DMS79 treated with DMSO at 0.1 percent for 48 hours (cell line): ENCODE results near the gene HAAO.

Experiments used
- DNase-seq: peaks from one replicate; lab custom pipeline; 2025; lab: John Stamatoyannopoulos, UW

The HAAO gene

DNA sequence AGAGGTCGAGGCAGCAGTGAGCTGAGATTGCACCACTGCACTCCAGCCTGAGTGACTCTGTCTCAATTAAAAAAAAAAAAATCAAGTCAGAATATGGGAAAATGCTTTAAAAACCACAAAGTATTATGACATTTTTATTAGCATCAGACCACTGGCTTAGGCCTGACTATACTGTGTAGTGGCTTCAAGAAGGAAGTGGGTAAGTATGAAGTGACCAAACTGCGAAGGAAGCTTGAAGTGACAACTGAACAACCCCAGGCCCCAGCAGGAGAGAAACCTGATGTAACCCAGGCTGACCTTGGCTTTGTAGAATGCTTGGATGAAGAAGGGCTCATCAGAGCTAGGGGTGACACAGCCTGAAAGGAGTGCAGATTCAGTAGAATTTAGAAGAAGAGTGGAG is 21.4 kb upstream of the HAAO start:
- no peak for DNase-seq

DNA sequence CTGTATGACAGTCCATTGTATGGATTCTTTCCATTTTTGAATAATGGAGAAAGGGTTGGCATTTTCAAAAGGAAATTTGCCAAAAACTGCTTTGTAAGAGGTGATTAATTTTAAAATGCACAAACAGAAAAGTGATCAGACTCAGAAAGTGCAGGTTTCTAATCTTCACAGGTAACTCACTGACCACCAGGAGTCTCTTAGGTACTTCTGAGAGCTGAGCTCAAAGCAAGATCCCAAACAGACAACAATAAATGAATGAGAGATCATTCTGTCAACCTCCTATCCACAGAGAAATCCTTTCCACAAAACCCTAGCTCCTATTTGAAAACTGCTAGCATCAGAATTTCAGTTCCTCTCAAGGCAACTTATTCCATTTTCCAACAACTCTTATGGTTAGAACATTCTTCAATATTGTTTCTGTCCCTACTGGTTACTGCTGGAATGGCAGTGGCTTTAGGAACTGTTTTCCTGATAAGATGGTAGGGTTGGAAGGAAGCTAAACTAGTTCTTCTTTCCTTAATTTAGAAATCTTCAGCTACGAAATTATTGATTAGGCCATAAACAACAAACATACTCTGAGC is 20.6 kb upstream of the HAAO start:
- no peak for DNase-seq

DNA sequence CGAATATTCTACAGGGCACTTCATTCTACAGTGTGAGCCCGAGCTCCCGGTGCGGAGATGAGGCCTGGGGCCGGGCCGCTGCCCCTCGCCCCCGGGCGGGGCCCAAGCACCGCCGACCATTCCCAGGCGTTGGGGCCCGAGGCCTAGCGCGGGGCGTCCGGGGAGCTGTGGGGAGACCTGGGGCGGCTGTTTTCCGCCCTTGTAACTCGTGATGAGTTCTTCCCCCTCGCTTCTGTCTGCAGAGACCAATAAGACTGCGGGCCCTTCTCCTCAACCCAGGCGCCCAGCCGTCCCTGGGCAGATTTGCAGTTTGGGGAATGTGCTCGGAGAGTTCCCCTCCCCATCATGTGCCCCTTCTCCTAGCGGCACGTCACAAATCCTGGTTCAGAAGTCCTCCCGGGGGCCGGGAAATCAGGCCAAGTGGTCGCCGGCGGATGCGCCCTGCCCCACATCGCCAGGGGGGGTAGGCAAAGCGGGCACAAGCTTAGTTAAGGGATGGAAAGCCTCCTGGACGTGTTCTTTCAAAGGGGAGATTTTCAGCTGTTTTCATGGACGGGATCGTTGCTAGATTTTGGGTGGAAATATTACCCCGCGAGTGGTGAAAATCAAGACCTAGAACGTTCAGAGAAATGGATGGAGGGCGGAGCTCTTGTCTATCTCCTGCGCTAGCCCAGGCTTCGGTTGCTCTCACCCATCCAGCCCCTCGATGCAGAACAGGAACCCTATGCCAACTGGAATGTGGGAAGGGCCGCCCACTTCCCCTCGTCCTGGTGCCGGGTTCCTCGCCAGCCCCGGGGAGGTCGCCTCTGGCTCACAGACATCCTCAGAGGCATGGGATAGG is 18.8 kb upstream of the HAAO start:
- DNase-seq, result peak; percentile 69

DNA sequence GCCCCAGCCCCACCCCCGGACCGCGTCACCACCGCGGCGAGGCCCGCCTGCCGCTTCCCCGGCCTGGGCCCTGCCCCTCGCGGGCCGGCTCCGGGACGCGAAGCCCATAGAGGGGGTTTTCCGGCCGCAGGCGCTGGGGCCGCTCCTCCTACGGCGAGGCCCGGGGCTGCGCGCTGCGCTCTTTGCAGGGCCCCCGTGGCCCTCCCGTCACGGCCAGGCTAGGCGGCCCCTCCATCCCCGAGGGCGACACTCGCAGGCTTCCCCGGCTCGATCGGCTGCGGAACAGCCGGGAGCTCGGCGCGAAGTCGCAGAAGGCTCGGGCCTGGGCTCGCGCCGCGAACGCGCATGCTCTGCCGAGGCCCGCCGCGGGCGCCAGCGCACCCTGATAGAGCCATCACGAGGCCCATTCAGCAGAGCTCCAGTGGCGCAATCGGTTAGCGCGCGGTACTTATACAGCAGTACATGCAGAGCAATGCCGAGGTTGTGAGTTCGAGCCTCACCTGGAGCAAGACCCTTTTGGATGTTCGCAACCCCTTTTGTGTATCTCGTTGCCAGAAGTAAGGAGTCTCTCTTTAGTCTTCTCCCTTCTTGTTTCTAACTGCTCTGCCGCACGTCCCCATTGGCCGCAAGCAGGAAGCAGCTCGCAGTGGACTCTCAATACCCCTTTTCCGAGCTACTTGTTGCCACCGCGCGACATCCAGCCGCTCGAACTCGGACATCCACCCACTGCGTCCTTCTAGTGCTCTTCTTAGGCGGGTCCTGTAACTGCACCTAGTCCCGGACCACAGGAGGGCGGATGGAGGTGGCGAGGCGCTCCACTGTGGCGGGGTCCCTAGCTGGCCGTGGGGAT is 18.0 kb upstream of the HAAO start:
- peak; percentile 90 for DNase-seq

DNA sequence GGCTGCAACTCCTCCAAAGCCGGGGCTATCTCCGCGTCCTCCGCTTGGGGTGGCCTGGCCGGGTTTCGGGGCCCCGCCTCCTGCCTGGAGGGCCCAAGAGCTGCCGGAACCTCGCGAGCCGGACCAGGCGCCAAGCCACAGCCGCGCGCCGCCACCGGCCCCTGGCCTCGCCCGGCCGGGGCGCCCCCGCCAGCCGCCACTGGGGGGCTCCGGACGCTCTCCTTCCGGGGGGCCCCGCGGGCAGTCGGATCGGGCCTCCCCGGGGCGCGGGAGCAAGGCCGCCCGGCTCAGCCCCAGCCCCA is 17.4 kb upstream of the HAAO start:
- DNase-seq, result peak; percentile 67

DNA sequence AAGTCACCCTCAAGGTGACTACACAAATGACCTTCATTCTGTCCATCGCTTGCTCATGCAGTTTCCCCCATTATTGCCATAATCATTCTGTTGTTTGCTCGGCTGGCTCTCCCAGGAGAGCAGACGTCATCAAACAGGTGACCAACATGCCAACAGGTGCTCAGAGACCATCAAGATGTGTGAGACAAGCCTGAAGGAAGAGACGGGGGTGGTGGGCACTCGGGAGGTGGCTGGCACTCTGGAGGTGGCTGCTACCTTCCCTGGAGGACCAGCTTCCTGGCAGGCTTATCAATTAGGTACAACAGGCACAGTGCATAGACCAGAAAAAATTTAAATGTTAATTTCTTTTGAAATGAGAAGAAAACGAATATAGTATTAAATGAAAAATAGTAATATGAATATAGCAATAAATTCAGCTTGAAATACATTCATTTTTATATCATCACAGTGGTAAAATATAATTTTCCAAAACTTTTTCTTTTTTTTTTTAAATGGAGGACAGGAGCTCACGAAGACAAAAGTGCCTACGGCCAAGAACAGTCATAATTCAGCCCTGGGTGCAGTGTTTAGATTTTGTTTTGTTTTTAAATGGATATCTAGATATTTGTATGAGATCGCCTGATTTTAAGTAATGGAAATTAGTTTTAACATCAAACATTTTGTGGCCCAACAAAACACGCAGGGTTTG is 16.9 kb upstream of the HAAO start:
- peak; percentile 61 for DNase-seq

DNA sequence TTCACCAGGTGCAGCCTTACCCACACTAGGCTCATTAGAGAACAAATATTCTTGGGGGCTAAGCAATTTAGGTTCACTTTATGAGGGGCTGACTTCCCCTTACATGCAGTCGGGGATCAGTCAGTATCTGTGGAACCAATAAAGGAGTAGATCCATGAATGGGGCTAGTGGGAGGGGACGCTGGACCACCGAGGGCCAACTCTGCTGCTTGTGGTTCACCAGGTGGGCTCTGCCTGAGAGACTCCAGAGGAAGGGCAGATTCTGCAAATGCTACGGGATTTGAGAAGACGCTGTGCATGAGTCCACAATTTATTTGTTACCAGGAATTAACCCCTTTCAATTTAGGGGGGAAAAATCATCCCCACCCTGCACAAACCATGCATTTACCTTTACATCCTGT is 15.9 kb upstream of the HAAO start:
- no peak for DNase-seq

DNA sequence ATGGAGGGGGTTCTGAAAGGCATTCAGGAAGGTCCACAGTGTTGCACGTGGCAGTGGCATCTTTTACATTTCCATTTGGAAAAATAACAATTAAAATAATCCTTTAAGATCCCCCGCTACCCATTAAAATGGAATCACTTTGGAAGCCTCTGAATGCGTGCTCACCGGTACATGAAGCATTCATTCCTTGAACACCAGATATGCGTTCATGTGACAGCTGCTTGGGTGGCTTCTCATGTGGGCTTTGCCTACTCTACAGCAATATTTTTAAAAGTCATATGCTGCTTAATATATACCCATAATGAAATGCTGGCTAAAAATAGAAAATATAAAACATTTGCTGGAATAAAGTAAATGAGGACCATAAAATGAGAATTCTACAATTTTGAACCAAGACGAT is 14.4 kb upstream of the HAAO start:
- DNase-seq, result no peak

DNA sequence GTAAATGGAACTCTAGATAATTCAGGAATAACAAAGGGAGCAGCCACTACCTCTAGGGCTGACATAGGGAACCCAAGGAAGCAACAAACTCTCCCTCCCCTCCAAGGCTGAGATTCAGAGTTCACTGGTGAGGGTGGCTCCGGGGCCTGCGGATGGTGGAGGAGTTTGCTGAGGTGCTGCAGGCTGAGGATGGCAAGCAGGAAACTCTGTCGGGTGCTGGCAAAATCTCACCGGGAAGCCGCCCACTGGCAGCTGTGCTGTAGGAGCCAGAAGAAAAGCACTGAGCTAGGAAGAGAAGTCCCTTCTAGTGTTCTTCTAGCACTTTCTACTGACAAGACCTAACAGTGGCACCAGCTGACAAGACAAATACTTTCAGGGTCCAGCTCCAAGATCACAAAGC is 12.5 kb upstream of the HAAO start:
- DNase-seq, result no peak

DNA sequence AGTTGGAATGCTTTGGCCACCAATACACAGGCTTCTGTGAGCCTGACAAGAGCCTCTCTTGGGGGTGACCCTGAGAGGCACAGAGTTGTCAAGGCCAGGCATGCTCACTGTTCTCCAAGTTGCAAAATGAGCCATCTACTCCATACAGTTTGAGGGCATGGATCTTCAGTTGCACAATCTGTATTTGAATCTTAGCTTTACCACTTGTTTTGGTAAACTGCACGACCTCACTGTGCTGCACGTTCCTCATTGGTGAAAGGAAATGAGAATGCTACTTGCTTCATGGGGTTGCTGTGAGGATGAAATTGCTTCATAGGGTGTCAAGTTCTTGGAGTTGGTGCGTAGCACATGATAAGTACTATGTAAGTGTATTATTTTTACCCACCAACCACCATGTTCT is 12.0 kb upstream of the HAAO start:
- no peak for DNase-seq

DNA sequence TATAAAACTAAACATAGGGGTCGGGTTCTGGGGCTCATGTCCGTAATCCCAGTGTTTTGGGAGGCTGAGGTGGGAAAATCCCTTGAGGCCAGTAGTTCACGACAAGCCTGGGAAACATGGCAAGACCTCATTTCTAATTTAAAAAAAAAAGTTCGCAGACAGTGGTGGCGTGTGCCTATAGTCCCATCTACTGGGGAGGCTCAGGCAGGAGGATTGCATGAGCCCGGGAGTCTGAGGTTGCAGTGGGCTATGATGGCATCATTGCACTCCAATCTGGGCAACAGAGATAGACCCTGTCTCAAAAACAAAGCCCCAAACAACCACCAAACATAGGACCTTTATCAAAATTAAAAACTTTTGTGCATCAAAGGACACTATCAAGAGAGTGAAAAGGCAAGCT is 9.8 kb upstream of the HAAO start:
- DNase-seq, result no peak

DNA sequence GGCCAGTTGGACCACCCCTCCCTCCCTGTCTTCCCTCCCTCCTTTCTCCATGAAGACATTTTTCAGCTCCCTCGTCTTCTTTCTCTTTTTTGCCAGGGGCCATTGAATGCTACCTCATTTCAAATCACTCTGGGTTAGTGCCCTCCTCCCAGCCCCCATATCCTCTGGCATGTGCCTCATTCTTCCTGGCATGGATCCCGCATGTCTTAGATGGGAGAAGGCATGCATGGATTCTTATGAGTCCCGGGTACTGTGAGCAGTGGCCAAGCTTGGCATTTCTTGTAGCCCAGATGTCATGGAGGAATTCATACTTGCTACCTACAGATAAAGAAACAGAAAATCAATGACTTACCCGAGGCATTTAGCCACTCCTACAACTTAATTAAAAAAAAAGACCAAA is 9.0 kb upstream of the HAAO start:
- no peak for DNase-seq

DNA sequence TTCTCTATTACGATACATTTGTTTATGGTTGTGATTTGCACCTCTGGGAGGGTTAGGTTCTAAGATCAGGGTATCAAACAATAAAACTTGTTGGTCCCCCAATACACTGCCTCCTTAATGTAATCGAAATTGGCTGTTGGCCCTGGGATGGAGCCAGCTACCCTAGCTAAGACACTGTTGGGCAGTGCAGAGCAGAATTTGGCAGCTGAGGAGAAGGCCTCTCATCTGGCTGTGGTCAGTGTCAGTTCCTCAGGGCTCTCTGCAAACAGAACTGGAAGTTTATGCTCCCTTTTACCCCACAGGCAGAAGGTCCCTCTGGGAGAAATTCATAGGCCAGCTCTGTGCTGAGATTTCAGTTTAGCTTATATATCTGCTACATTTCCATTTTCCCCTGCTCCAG is 8.6 kb upstream of the HAAO start:
- DNase-seq, result no peak

DNA sequence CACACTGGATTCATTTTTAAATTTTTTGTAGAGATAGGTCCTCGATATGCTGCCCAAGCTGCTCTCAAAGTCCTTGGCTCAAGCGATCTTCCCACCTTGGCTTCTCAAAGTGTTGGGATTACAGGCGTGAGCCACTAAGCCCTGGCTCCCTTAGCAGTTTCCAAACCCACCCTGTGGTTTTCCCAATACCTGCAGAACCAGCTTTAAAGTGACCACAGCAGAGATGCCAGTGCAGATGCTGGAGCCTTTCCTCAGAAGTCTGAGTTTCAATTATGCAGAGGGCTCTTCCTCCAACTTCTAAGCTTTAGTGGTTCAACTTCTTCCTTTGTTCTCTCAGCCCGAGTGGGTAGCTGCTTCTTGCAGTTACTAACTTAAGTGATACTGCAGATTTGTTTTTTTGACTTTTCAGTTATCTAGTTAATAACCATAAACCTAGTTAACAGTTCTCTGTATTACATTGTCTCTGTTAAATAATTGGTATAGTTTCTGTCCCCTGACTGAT is 8.1 kb upstream of the HAAO start:
- DNase-seq, result no peak

DNA sequence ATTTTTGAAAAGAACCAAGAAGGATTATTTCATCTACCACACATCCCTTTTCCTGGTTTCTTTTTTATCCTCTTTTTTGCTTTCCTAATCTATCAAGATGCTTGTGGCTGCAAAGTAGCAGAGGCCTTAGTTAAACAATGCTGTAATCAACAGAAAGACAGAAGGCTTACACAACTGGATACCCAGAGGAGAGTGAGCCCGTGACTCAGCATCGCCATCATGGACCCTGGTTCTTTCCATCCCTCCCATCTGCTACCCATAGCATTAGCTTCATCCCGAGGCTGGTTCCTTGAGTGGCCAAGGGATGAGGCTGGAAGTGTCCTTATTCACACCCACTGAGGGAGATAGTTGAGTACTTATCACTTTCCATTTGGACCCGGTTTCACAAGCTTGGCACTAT is 7.5 kb upstream of the HAAO start:
- no peak for DNase-seq

DNA sequence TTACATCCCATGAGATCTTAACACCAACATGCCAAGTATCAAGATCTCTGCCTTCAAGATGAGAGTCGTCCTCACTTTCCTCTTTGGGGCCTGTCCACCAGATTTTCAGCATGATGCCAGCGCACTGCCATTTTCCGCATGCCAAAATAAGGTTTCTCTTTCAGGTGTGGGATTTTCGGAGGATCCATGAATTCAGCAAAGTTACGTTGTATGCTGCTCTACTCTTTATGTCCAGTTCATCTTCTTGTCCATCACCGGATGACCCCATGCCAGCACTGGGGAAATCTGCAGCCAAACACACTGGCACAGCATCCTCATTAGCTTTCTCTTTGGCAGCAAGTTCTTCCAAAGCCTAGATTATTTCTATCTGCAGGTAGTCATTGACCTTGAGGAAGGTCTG is 4.9 kb upstream of the HAAO start:
- no peak for DNase-seq

DNA sequence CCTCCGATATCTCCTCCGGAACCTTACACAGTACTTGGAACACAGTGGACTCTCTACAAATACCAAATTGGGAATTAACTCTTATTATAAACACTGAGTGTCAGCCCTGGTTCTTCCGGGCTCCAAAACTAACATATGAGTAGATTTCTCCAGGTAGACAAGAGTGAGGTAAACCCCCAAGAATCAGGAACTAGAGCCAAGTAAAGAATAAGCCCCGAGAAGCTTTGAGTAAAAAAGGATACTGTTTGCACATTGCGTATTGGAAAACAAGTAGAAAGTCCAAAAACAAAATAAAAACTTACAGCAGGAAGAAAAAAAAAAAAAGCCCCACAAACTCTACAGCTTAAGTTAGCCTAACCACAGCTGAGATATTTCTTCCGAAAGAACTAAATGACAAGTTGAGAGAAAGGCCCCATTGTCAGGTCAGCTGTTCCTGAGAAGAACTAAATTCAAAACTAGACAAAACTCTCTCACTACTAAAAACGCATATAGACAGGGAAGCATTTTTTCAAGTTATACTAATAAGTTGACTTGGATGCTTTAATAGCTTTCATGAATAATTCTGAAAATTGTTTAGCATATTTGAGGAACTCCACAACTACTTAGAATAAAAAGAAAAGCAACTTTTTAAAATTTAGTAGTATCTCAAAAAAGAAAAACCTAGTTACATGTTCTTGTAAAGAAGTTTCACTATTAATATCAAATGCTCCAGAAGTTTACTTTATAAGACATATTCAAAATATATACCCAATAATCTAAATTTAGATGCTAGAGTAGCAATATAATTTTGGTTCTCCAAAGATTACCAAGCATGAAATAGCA is 4.3 kb upstream of the HAAO start:
- DNase-seq, result no peak

DNA sequence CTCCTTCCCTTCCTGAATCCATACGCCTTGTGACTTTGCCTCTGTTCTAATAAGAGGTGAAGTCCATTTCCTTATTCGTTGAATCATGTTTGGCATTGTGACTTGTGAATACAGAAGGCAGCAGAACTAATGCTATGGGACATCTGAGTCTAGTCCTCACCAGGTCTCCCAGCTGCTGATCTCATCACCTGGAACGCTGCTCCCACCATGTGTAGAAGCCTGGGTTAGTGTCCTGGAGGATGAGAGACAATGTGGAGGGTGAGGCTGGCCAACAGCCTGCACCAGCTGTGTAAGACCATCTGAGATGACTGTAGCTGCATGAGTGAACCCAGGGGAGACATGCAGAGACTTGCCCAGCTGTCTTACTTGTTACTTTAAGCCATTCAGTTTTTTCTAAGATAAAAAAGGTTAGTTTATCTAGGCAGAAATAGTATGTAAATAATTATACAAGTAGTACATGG is 3.5 kb upstream of the HAAO start:
- DNase-seq, result peak; percentile 18

DNA sequence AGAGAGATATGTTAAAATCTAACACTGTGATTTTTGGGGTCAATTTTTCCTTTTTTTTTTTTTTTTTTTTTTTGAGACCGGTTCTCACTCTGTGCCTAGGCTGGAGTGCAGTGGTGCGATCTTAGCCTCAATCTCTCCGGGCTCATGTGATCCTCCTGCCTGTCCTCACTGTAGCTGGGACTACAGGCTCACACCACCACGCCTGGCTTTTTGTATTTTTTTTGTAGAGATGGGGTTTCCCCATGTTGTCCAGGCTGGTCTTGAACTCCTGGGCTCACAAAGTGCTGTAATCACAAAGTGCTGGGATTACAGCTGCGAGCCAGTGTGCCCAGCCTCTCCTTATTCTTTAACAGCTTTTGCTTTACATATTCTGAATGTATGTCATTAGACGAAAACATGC is 2.9 kb upstream of the HAAO start:
- DNase-seq, result no peak

DNA sequence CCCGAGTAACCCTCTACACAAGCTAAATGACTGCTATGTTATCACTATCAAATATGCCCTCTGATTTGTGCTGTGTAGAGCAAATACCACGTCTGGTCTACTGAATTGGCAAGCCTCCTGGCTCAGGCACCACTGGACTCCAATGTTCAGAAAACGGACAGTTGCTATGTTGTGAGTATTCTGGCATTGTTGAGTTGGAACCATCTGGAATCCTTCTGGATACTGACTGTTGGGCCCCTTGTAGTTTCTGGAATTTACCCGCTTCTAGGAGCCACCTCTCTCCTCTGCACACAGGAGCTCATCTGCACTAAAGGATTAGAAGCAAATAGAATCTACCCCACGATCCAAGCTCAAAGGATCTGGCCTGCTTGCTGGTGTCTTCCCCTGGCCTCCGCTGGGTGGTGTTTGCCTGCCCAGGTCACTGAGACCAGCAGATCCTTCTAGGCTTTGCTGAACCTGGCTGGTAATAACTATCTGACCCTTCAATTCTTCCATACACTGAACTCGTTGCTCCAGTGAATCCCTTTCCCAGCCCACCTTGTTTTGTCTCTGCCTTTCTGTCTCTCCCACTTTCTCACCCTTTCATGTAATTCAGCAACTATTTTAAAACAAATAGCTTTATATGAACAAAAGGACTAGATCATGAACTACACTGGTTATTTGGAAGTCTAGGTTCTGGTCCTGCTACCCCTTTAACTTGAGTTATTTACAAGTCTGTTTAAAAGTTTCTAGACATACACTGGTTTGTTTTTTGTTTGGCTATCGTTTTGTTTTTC is 2.1 kb upstream of the HAAO start:
- no peak for DNase-seq
